Fibroblast of gingiva (primary cell): ENCODE data around the gene NFX1.

Experiments
- DNase-seq: peaks from one replicate; pipeline ENCODE4 v3.0.0-alpha.2; 2011; ENCODE audit warnings: low read depth

Gene NFX1

DNA sequence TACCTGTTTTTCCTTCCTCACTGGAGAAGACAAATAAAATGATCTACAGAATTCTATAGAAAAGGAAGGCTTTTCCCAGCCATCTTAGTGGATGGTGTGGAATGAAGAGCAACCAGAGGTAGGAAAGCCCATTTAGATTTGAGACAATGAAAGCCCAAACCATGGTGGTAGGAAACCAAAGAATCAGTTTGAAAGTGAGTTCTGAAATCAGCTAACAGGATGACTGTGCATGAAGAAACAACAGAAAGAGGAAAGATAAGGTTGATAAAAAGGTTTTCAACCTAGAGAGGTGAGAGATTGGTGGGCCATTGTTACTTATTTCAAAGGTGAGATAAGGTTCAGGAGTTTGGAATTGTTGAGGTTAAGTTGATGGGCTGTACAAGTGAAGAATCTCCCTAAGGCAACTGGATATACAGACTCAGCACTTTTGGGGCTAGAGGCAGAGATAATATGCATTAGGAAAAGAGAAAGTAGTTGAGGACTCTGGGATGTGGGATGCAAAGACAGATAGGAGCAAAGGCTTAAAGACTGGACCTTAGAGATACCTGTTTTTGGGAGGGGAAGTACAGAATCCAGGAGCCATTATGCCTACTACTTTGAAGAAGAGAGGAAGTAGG, 23.1 kb upstream of the NFX1 start:
- DNase-seq = no peak

GRCh38 chr9:33270146-33270545, 20.2 kb upstream of the NFX1 start:
- no peak for DNase-seq

- DNase-seq = no peak
These were observed 18.3 kb upstream of the NFX1 start for GRCh38 chr9:33272061-33272460.

DNA sequence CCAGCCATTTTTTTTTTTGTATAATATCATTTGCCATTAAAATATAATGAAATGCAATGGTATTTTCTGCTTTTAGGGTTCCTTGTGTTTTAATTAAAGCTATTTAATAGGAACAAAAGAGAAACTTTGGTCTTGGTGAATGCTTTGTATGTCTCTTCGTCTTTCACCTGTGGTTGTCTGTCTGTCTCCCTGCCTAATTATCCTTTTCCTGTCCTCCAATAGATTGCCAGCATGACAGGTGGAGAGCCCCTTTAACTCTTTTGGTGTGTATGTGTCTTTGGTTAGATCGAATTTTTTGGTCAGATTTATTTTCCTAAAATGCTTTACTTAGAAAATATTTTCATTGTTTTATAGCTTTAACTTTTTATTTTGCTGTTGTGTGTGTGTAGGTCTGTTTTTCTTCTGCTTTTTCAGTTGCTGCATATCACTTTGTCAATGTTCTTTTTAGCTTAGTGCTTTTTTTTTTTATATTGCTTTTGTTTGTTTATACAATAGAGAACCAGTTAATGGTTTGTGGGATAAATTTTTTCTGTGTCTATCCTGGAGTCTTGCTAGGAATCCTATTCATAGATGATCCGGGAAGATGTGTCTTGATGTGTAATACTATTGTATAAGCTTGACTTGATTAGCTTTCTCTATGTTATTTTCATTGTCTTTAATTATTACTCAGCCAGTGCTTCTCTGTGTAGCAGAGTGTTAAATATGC, 16.9 kb upstream of the NFX1 start:
- DNase-seq = no peak

GRCh38 chr9:33273972-33274328, 16.4 kb upstream of the NFX1 start:
- DNase-seq = no peak

DNA sequence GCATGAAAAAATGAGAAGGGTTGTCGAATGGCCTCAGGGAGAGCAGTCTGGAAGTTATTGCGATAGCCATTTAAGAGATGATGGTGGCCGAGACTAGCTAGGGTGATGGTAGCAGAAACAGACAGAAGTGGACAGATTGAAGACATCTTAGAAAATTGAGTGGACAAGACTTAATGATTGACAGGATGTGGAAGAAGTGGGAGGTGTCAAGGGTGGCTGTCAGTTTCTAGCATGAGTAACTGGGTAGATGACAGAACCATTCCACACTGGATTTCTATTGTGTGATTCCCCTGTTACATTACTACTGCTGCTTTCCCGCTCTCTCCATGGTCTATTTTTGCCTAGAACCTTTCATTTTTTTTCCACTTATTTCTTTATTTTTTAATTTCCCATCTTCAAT, 12.8 kb upstream of the NFX1 start:
- no peak for DNase-seq

DNA sequence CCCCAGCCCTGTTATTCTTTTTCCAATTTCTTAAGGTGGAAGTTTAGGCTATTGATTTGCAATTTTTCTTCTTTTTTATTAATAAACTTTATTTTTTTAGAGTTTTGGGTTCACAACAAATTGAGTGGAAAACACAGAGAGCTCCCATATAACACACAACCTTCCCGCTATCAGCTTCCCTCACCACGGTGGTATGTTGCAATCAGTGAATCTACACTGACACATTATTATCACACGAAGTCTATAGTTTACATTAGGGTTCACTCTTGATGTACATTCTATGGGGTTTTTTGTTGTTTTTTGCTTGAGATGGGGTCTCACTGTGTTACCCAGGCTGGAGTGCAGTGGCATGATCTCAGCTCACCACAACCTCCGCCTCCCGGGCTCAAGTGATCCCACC, 4.8 kb upstream of the NFX1 start:
- DNase-seq = no peak

DNA sequence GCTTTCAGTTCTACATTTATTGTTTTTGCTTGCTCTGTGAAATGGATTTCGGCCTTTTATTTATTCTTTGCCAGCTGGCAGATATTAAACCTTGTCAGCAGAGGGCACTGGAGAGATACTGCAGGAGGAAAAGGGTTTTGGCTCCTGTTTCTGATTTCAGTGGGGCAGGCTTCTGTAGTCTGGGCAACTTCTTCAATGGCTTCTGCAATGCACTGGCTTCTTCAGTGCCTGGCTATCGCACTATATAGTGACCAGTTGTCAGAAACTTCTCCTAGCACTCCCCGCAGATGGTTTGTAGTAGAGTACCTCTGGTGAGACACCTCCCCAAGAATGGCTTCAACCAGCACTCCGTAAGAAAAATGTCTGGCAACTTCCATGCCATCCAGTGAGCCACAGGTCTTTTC, 3.2 kb upstream of the NFX1 start:
- peak; percentile 75 for DNase-seq

DNA sequence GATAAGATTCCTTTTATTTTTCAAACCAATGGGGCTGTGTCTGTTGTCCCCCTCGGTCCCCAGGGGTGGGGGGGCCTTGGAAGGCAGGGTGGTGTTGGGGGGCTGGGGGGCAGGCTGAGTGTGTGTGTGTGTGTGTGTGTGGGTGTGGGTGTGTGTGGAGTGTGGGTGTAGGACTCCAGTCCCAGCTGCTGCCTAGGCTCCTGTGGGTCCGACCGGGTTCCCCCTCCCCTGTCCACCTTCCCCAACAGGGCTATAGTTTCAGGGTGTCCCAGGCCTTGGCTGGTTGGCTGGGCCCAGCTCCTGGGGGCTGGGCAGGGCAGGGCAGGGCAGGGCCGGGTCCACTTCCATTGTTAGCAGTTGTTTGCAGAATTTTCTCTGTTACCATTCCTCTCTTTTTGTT, 2.1 kb upstream of the NFX1 start:
- DNase-seq = no peak

DNA sequence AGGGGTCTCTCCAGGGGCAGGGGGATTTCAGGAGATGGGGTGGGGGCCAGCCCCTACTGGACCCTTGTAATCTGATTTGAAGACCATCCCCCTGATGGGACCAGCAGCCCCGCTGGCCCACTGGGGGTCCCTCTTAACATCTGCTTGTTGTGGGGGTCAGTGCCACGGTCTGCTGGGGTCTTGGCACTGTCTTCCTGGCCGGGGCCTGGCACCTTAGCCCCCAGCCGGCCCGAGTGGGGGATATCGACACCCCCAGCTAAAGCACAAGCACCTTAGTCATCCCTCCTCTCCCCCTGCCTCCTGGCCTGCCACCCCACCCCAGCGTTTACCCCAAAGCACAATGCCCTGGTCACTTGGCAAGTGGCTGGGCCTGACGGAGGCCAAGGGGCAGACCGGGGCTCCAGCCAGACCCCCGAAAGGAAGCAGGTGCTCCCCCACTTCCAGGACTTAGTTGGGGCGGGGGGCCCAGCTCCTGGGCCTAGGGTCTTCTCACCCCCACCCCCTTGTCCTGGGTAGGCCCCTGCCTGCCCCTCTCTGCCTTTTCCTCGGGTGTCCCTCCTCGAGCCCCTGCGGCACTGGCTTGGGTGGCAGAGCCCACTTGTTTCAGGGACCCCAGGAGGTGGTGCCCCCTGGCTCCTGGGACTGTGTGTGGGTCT, 1.4 kb upstream of the NFX1 start:
- no peak for DNase-seq

DNA sequence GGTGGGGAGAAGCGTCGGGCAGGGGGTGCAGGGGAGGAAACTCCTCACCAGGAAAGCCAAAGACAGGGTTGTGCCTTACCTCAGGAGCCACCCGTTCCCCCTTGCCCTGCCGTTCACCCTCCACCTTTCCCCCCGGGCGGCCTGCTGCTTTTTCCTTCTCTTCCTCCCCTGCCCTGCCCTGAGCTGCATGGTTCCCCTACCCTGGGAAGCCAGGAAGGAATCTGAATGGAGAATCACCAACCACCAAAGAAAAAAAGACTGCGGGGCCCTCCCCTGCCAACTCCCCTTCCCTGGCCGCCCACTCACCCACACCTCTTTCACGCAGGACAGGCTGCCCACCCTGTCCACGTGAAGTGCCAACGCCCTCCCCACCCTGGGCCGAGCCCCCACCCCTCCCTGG, 820 bp upstream of the NFX1 start:
- no peak for DNase-seq

- DNase-seq = no peak
These were observed 425 bp upstream of the NFX1 start for GRCh38 chr9:33289936-33290246.

DNA sequence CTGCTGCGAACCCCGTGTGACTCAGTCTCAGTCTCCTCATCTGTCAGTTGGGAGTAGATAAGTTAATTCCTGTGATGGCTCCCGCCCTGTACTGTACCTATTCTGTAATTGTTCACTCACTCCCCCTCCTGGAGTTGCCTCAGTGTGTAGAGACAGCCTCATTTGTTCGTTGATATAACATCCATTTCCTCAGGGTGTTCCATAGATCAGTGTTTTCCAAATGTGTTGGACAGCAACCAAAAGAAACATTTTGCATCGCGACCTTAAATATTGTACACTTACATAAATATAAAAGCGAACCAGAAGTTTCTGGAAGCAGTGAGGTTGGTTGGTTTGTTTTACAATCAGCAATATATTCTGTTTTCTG, 698 bp downstream of the NFX1 start:
- no peak for DNase-seq

DNA sequence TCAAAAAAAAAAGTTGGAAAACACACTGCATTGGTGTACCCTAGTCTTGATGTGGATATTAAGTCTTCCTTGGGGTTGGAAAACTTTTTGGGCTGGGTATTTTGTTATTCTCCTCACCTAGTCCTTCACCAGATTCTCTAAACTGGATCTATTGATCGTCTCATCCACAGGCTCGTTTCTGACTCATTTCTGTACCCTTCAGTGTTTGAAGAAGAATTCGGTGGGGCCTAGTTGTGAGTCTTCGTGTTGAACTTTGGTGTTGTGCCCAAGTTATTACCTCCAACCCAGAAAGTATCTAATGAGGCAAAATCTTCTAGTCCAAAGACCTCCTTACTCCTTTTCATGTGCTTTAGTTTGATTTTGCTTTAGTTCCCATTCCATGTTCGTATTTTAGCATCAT, 1.6 kb downstream of the NFX1 start:
- DNase-seq = no peak

DNA sequence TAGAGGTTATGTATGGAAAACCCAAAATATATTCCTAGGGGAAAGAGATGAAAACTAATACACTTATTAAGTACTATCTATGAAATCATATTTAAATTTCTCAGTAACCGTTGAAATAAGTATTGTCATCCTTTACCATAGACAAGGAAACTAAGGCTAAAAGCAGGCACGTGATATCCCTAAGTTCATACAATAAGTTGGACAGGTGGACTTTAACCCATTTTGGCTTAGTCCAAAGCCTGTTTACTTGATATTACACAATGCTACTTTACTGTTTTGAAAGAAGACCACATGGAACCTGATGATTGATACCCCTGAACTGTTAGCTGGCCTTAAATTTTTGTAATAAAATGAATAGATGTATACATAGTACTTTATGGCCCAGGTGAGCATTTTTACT, 3.5 kb downstream of the NFX1 start:
- DNase-seq = no peak

DNA sequence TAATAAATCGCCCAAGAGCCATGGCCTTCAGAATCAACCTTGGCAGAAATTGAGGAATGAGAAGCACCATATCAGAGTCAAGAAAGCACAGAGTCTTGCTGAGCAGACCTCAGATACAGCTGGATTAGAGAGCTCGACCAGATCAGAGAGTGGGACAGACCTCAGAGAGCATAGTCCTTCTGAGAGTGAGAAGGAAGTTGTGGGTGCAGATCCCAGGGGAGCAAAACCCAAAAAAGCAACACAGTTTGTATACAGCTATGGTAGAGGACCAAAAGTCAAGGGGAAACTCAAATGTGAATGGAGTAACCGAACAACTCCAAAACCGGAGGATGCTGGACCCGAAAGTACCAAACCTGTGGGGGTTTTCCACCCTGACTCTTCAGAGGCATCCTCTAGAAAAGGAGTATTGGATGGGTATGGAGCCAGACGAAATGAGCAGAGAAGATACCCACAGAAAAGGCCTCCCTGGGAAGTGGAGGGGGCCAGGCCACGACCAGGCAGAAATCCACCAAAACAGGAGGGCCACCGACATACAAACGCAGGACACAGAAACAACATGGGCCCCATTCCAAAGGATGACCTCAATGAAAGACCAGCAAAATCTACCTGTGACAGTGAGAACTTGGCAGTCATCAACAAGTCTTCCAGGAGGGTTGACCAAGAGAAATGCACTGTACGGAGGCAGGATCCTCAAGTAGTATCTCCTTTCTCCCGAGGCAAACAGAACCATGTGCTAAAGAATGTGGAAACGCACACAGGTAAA, 4.5 kb downstream of the NFX1 start:
- no peak for DNase-seq

- no peak for DNase-seq
These were observed 5.3 kb downstream of the NFX1 start for GRCh38 chr9:33295571-33295970.

- DNase-seq = no peak
These were observed 7.1 kb downstream of the NFX1 start for GRCh38 chr9:33297432-33297831.

DNA sequence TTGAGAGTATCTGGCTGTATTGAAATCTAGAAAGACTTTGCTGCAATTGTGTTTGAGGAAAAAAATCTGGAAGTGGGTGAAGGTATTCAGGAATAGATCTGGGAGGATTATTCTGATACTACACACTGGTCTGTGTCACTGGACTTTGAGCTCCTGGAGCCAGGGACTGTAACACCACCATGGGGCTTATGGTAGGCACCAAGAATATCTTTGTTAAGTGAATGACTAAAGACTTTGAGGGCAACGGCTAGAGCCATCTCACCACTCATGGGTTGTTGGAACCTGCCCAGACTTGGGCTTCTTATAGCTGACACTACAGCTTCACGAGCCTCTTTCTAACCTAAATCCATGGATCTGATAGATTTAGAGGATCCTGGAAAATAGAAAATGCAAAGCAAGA, 10.2 kb downstream of the NFX1 start:
- DNase-seq = no peak

- DNase-seq = no peak
These were observed 14.0 kb downstream of the NFX1 start for GRCh38 chr9:33304362-33304761.

GRCh38 chr9:33306037-33306436, 15.7 kb downstream of the NFX1 start:
- no peak for DNase-seq

GRCh38 chr9:33307067-33307466, 16.8 kb downstream of the NFX1 start:
- no peak for DNase-seq

- no peak for DNase-seq
These were observed 19.6 kb downstream of the NFX1 start for GRCh38 chr9:33309903-33310302.
